CD14-positive monocyte (primary cell): ENCODE data around the gene C5orf15. TPM values are rescaled to one million over a fixed set of nuclear protein-coding genes. Genes with fewer than 3 reads are reported as not detected.

Experiments
- DNase-seq, 3 donors: peaks; one replicate each; pipeline ENCODE4 v3.0.0-alpha.2; 2011 to 2022
- H2AFZ ChIP-seq: 2 replicates; pipeline ENCODE4 v1.6.0; 2012; ENCODE audit warnings: mild to moderate bottlenecking, low read depth, low read length, inconsistent platforms; ENCODE audit not compliant: insufficient read depth, poor library complexity, severe bottlenecking
- H3K27ac ChIP-seq, 2 donors: 1 replicate in 1 of 2; 2 replicates in 1 of 2; pipeline ENCODE4 v1.5.1; 2012 to 2013; ENCODE audit warnings: low read length in 2 of 2, control low read depth in 1 of 2, inconsistent platforms in 1 of 2, low read depth in 1 of 2, mild to moderate bottlenecking in 1 of 2
- H3K27me3 ChIP-seq, 2 donors: one replicate each; pipeline versions ENCODE4 v1.6.0 to v1.6.1; 2011 to 2013; ENCODE audit warnings: low read length in 2 of 2; ENCODE audit not compliant: control insufficient read depth in 2 of 2, insufficient read depth in 2 of 2
- H3K36me3 ChIP-seq, 2 donors: replicated peaks in 1 of 2; 1 replicate in 1 of 2; 2 replicates in 1 of 2; pipeline versions ENCODE4 v1.5.1 to v1.6.1; 2012 to 2013; ENCODE audit warnings: low read length in 2 of 2, control low read depth in 1 of 2, inconsistent platforms in 1 of 2, mild to moderate bottlenecking in 1 of 2; ENCODE audit not compliant: insufficient read depth in 2 of 2, control insufficient read depth in 1 of 2
- H3K4me1 ChIP-seq, 2 donors: 1 replicate in 1 of 2; 2 replicates in 1 of 2; pipeline versions ENCODE4 v1.5.1 to v1.6.1; 2012 to 2013; ENCODE audit warnings: low read length in 2 of 2, control low read depth in 1 of 2, inconsistent platforms in 1 of 2, mild to moderate bottlenecking in 1 of 2, moderate library complexity in 1 of 2; ENCODE audit not compliant: insufficient read depth in 2 of 2, control insufficient read depth in 1 of 2
- H3K4me2 ChIP-seq: replicated peaks from 2 replicates; pipeline ENCODE3; 2012; ENCODE audit warnings: low read length, moderate library complexity, mild to moderate bottlenecking; ENCODE audit not compliant: poor library complexity, severe bottlenecking; ENCODE audit errors: extremely low read depth
- H3K4me3 ChIP-seq, 3 experiments: fragments of 200-600 bp in 1 of 3; sonication (generic) in 1 of 3; replicated peaks in 1 of 3; 1 replicate in 2 of 3; 2 replicates in 1 of 3; pipeline ENCODE4 v1.5.1; 2011 to 2013; ENCODE audit warnings: low read length in 3 of 3, mild to moderate bottlenecking in 3 of 3, control low read depth in 2 of 3, low read depth in 2 of 3, inconsistent platforms in 1 of 3, moderate library complexity in 1 of 3
- H3K79me2 ChIP-seq: 2 replicates; pipeline ENCODE4 v1.6.0; 2012; ENCODE audit warnings: mild to moderate bottlenecking, control low read depth, inconsistent platforms, low read length, moderate library complexity; ENCODE audit not compliant: insufficient read depth
- H3K9ac ChIP-seq: 2 replicates; pipeline ENCODE4 v1.6.0; 2017; ENCODE audit warnings: low read length, mild to moderate bottlenecking; ENCODE audit not compliant: insufficient read depth, poor library complexity, severe bottlenecking
- H3K9me3 ChIP-seq, 2 donors: replicated peaks in 1 of 2; 1 replicate in 1 of 2; 2 replicates in 1 of 2; pipeline versions ENCODE4 v1.5.1 to v1.6.1; 2012 to 2013; ENCODE audit warnings: low read length in 2 of 2, control low read depth in 1 of 2; ENCODE audit not compliant: control insufficient read depth in 1 of 2, insufficient read depth in 1 of 2
- H4K20me1 ChIP-seq: 2 replicates; pipeline ENCODE4 v1.6.0; 2012; ENCODE audit warnings: mild to moderate bottlenecking, low read length, control low read depth, moderate library complexity; ENCODE audit not compliant: insufficient read depth
- H3K27ac Mint-ChIP-seq, 7 donors: one replicate each; pipeline ENCODE4 v1.8.0; 2020; ENCODE audit warnings: mild to moderate bottlenecking in 7 of 7, mixed read lengths in 7 of 7, moderate library complexity in 6 of 7, inconsistent platforms in 2 of 7
- H3K27me3 Mint-ChIP-seq, 3 donors: one replicate each; pipeline ENCODE4 v1.8.0; 2021 to 2022; ENCODE audit warnings: low read depth in 3 of 3, mild to moderate bottlenecking in 3 of 3, mixed read lengths in 3 of 3, moderate library complexity in 3 of 3, inconsistent platforms in 1 of 3
- H3K36me3 Mint-ChIP-seq, 2 donors: one replicate each; pipeline ENCODE4 v1.8.0; 2020; ENCODE audit warnings: mixed read lengths in 2 of 2, inconsistent platforms in 1 of 2, mild to moderate bottlenecking in 1 of 2
- H3K4me1 Mint-ChIP-seq: one replicate; pipeline ENCODE4 v1.8.0; 2020; ENCODE audit warnings: mild to moderate bottlenecking, mixed read lengths
- H3K4me3 Mint-ChIP-seq, 2 donors: one replicate each; pipeline ENCODE4 v1.8.0; 2020; ENCODE audit warnings: mild to moderate bottlenecking in 2 of 2, mixed read lengths in 2 of 2, moderate library complexity in 1 of 2
- H3K9me3 Mint-ChIP-seq, 7 donors: one replicate each; pipeline ENCODE4 v1.8.0; 2020 to 2022; ENCODE audit warnings: mixed read lengths in 7 of 7, mild to moderate bottlenecking in 6 of 7, moderate library complexity in 6 of 7, inconsistent platforms in 2 of 7
- whole genome bisulfite sequencing: methylation state at CpG from one replicate; pipeline ENCODE4 v1.1.5; 2013; ENCODE audit warnings: missing lambda C conversion rate; ENCODE audit not compliant: insufficient coverage; 5-methylcytosine and 5-hydroxymethylcytosine counted together
- intact Hi-C, 2 donors: fragments of 100-400 bp; cut with micrococcal nuclease; formaldehyde crosslinking; loops; one replicate each; pipeline versions ENCODE4 v1.15.0 to v1.15.1; 2023
- polyA plus RNA-seq, 3 donors: library from polyadenylated mRNA; depleted of rRNA in 1 of 3; unstranded in 2 of 3; stranded (reverse) in 1 of 3; fragments of 300-500 nt in 2 of 3; fragments of >200 nt in 1 of 3; fragmentation: Illumina TruSeq in 2 of 3; gene quantifications; 1 replicate in 2 of 3; 2 replicates in 1 of 3; pipeline ENCODE4 v1.2.3, GENCODE V29; 2012 to 2021
- TF ChIP-seq, protein P1 (sequence below): fragments of 200-600 bp; IDR thresholded peaks from one replicate; pipeline ENCODE4 v1.8.0; 2022; ENCODE audit warnings: antibody characterized with exemption, mild to moderate bottlenecking

Gene C5orf15
- polyA plus RNA-seq, 3 donors: 38.0 to 59.2 (median 46.9) TPM

DNA sequence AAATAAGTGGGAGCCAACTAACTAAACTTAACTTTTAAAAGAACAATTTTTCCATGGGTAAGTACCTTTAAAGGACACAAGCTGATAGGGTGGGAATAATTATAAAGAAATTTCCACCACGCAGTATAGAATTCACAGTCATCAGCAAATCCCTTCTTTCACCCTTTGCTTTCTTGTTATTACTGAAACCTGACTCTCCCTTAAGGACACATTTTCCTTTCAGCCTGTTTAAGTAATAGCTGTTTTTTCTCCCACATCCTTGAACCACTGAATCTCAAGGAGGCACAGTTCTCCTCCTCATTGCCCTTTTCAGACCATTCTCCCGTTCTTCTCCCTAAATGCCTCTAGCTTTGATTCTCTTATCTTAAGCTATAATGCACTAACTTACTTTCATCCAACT lies 6.3 kb downstream of the C5orf15 start:
- Histone ChIP-seq H3K36me3 (peaks cover 19 to 34% of the 10 kb centered on the region in 2 donors), H3K27ac (no peak overlapping the region), H2AFZ (no peak overlapping the region), H4K20me1 (peaks cover 21% of the 10 kb centered on the region), H3K4me2 (no peak overlapping the region), H3K9ac (no peak overlapping the region), H3K4me3 (no peak overlapping the region), H3K9me3 (no peaks in the 10 kb centered on the region), H3K27me3 (no peaks in the 10 kb centered on the region), H3K4me1 (peaks cover 0 to 1% of the 10 kb centered on the region in 2 donors), H3K79me2 (peaks cover 56% of the 10 kb centered on the region)
- Mint-ChIP-seq H3K9me3 (peaks cover 0 to 2% (median 0%) of the 10 kb centered on the region in 7 donors), H3K27ac (no peak overlapping the region), H3K27me3 (no peaks in the 10 kb centered on the region), H3K4me3 (no peak overlapping the region), H3K36me3 (peaks cover 24 to 30% of the 10 kb centered on the region in 2 donors), H3K4me1 (peaks cover 17% of the 10 kb centered on the region)
- intact Hi-C loops: no loop called here
- no peak for DNase-seq
- TF ChIP-seq, protein P1, sequence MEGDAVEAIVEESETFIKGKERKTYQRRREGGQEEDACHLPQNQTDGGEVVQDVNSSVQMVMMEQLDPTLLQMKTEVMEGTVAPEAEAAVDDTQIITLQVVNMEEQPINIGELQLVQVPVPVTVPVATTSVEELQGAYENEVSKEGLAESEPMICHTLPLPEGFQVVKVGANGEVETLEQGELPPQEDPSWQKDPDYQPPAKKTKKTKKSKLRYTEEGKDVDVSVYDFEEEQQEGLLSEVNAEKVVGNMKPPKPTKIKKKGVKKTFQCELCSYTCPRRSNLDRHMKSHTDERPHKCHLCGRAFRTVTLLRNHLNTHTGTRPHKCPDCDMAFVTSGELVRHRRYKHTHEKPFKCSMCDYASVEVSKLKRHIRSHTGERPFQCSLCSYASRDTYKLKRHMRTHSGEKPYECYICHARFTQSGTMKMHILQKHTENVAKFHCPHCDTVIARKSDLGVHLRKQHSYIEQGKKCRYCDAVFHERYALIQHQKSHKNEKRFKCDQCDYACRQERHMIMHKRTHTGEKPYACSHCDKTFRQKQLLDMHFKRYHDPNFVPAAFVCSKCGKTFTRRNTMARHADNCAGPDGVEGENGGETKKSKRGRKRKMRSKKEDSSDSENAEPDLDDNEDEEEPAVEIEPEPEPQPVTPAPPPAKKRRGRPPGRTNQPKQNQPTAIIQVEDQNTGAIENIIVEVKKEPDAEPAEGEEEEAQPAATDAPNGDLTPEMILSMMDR: no peak
- 100% methylated on average over 1 of the region's 2 CpGs for WGBS

DNA sequence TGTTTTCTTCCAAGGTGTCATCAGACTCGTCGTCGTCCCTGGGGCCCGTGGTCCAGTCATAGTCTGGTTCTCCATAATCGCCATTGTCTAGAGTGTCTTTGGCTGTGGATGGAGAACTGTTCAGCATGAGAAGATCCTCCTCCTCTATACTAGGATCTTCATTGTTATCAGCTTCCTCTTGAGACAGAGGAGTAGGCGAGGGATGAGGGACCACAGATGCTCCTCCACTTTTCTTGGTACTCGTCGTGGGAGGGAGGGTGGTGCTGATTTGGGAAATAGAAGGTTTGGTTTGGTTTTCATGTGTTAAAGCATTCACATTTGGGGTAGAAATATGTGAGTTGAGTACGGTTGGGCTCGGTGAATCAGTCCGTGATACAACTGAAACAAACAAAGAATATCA lies 8.8 kb downstream of the C5orf15 start:
- H3K4me1 Mint-ChIP-seq: peaks cover 13% of the 10 kb centered on the region
- no peaks in the 10 kb centered on the region for H3K27me3 Mint-ChIP-seq
- intact Hi-C loops: no loop called here
- H3K36me3 Mint-ChIP-seq: peaks cover 41 to 52% of the 10 kb centered on the region in 2 donors
- Histone ChIP-seq H2AFZ (no peak overlapping the region), H3K4me1 (no peaks in the 10 kb centered on the region), H3K27ac (peak overlapping the region in 1 of 2 donors; percentile 32), H4K20me1 (peaks cover 14% of the 10 kb centered on the region), H3K9ac (no peak overlapping the region), H3K79me2 (peaks cover 31% of the 10 kb centered on the region), H3K9me3 (no peaks in the 10 kb centered on the region), H3K36me3 (peaks cover 33 to 58% of the 10 kb centered on the region in 2 donors), H3K4me3 (no peak overlapping the region), H3K27me3 (no peaks in the 10 kb centered on the region), H3K4me2 (no peak overlapping the region)
- H3K27ac Mint-ChIP-seq: peak overlapping the region in 2 of 7 donors; percentile 34 to 49
- H3K9me3 Mint-ChIP-seq: peaks cover 0 to 2% (median 0%) of the 10 kb centered on the region in 7 donors
- TF ChIP-seq, protein P1: no peak
- no peak overlapping the region for H3K4me3 Mint-ChIP-seq
- DNase-seq: no peak
- 80% methylated on average over 2 of the region's 11 CpGs for WGBS
